ENCODE data around the gene DPF3. TPM values are rescaled to one million over a fixed set of nuclear protein-coding genes. Genes with fewer than 3 reads are reported as not detected.

DPF3 gene
- total RNA-seq, 1 experiment from 2014 or later = not detected

DNA sequence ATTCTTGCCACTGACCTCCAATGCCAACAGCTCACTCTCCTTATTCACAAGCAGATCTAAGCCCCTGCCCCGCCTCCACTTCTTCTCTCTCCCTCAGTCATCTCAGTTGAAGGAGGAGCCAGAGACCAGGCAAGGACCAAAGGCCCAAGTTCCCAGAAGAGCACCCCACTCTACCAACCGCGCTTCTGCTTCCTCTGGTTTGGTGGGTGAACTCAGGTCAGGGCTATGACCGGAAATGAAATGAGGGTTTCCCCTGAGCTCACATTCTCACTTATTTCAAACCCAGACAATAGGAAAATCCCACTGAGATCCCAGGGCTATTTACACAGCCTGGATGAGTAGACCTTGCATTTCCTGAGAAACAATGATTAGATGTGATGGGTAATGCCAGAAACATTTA, 9.9 kb downstream of the DPF3 start:
- intact Hi-C loops (cut with micrococcal nuclease; ENCODE audit: unreplicated experiment) (no loop called here), in situ Hi-C loops (cut with HindIII; ENCODE audit: low pct_unique_long_range_greater_than_20kb, low sequenced_read_pairs) (no loop called here)
- H3K9me3 ChIP-seq (ENCODE audit: control insufficient read depth, insufficient read depth, low read depth, low read length) = no peaks in the 10 kb centered on the region
- no peaks in the 10 kb centered on the region for H3K4me1 ChIP-seq (ENCODE audit: control insufficient read depth, insufficient read depth, low read length)
- ChIA-PET POLR2A (no interaction called here), CTCF (interaction anchor here (0.6 kb wide), 1 partner anchor 164 kb away, joined by 3 read pairs; no protein-coding TSS in a partner anchor)
- BruUV-seq (replicated peaks) = no TSS peak
- DNase-seq (ENCODE audit: low read depth, low spot score) (no peak), ATAC-seq (no peak)
- H3K27me3 ChIP-seq (ENCODE audit: control insufficient read depth, insufficient read depth, low read length) = peaks cover 4% of the 10 kb centered on the region; the same call in 1 of the 2 replicates
- TF ChIP-seq, protein P1, sequence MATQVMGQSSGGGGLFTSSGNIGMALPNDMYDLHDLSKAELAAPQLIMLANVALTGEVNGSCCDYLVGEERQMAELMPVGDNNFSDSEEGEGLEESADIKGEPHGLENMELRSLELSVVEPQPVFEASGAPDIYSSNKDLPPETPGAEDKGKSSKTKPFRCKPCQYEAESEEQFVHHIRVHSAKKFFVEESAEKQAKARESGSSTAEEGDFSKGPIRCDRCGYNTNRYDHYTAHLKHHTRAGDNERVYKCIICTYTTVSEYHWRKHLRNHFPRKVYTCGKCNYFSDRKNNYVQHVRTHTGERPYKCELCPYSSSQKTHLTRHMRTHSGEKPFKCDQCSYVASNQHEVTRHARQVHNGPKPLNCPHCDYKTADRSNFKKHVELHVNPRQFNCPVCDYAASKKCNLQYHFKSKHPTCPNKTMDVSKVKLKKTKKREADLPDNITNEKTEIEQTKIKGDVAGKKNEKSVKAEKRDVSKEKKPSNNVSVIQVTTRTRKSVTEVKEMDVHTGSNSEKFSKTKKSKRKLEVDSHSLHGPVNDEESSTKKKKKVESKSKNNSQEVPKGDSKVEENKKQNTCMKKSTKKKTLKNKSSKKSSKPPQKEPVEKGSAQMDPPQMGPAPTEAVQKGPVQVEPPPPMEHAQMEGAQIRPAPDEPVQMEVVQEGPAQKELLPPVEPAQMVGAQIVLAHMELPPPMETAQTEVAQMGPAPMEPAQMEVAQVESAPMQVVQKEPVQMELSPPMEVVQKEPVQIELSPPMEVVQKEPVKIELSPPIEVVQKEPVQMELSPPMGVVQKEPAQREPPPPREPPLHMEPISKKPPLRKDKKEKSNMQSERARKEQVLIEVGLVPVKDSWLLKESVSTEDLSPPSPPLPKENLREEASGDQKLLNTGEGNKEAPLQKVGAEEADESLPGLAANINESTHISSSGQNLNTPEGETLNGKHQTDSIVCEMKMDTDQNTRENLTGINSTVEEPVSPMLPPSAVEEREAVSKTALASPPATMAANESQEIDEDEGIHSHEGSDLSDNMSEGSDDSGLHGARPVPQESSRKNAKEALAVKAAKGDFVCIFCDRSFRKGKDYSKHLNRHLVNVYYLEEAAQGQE (IDR thresholded peaks at IDR 0.05; ENCODE audit: insufficient read depth in 1 of 2, low read depth in 2 of 2, low read length in 1 of 2) = no peak
- TF ChIP-seq, protein P2, sequence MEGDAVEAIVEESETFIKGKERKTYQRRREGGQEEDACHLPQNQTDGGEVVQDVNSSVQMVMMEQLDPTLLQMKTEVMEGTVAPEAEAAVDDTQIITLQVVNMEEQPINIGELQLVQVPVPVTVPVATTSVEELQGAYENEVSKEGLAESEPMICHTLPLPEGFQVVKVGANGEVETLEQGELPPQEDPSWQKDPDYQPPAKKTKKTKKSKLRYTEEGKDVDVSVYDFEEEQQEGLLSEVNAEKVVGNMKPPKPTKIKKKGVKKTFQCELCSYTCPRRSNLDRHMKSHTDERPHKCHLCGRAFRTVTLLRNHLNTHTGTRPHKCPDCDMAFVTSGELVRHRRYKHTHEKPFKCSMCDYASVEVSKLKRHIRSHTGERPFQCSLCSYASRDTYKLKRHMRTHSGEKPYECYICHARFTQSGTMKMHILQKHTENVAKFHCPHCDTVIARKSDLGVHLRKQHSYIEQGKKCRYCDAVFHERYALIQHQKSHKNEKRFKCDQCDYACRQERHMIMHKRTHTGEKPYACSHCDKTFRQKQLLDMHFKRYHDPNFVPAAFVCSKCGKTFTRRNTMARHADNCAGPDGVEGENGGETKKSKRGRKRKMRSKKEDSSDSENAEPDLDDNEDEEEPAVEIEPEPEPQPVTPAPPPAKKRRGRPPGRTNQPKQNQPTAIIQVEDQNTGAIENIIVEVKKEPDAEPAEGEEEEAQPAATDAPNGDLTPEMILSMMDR (IDR thresholded peaks at IDR 0.05) = no peak
- TF ChIP-seq POLR2AphosphoS5 (IDR thresholded peaks at IDR 0.05; ENCODE audit: low read depth, low read length) (no peak), TCF7L2 (IDR thresholded peaks at IDR 0.05; ENCODE audit: low read depth, low read length) (no peak)
- H3K27ac ChIP-seq (ENCODE audit: low read length) = no peak overlapping the region
- H3K4me3 ChIP-seq (ENCODE audit: low read depth in 2 of 2, low read length in 2 of 2) = no peak overlapping the region
- no peaks in the 10 kb centered on the region for H3K36me3 ChIP-seq (ENCODE audit: control insufficient read depth, insufficient read depth, low read length)

DNA sequence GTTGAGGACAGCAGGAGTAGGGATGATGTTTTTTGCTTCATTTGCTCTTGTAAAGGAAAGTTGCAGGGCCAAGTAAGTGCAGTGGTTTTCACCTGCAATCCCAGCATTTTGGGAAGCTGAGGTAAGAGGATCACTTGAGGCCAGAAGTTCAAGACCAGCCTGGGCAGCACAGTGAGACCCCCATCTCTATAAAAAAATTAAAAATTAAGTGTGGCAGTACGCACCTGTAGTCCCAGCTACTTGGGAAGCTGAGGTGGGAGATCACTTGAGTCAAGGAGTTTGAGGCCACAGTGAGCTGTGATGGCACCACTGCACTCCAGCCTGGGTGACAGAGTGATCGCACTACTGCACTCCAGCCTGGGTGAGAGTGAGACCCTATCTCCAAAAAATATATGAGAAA, 10.8 kb downstream of the DPF3 start:
- BruUV-seq (replicated peaks) = no TSS peak
- no peak overlapping the region for H3K27ac ChIP-seq (ENCODE audit: low read length)
- CTCF ChIA-PET = interaction anchor here (0.6 kb wide), 1 partner anchor 163 kb away, joined by 3 read pairs; no protein-coding TSS in a partner anchor

More for the DNA sequence above, 10.8 kb downstream of the DPF3 start:
- no peak for DNase-seq (ENCODE audit: low read depth, low spot score)
- no peak for ATAC-seq
- POLR2A ChIA-PET = no interaction called here
- peaks cover 5% of the 10 kb centered on the region for H3K27me3 ChIP-seq (ENCODE audit: control insufficient read depth, insufficient read depth, low read length)
- H3K9me3 ChIP-seq (ENCODE audit: control insufficient read depth, insufficient read depth, low read depth, low read length) = no peaks in the 10 kb centered on the region
- H3K36me3 ChIP-seq (ENCODE audit: control insufficient read depth, insufficient read depth, low read length) = no peaks in the 10 kb centered on the region
- intact Hi-C loops (cut with micrococcal nuclease; ENCODE audit: unreplicated experiment) (no loop called here), in situ Hi-C loops (cut with HindIII; ENCODE audit: low pct_unique_long_range_greater_than_20kb, low sequenced_read_pairs) (no loop called here)
- H3K4me3 ChIP-seq (ENCODE audit: low read depth in 2 of 2, low read length in 2 of 2) = no peak overlapping the region
- H3K4me1 ChIP-seq (ENCODE audit: control insufficient read depth, insufficient read depth, low read length) = no peaks in the 10 kb centered on the region
- TF ChIP-seq SIN3A (IDR thresholded peaks at IDR 0.05; ENCODE audit: borderline replicate concordance, insufficient read depth, low read depth, low read length) (no peak), POLR2AphosphoS5 (IDR thresholded peaks at IDR 0.05; ENCODE audit: low read depth, low read length) (no peak)
- TF ChIP-seq, protein P2 (IDR thresholded peaks at IDR 0.05) = no peak
